Stimulated activated CD8-positive, alpha-beta memory T cell treated with anti-CD3 and anti-CD28 coated beads, Interleukin-4, amount 100 ng/mL, for 1 hour (primary cell): ENCODE data around the gene HBG1.

Source experiments
- DNase-seq, 2 donors: peaks; one replicate each; pipeline ENCODE4 v3.0.0-alpha.2; 2020; ENCODE audit warnings: low read depth in 2 of 2, low spot score in 1 of 2

Gene HBG1

GRCh38 chr11:5247472-5248192 lies 2.0 kb downstream of the HBG1 start:
- DNase-seq, result no peak

GRCh38 chr11:5246772-5247471 lies 2.7 kb downstream of the HBG1 start:
- DNase-seq, result no peak

DNA sequence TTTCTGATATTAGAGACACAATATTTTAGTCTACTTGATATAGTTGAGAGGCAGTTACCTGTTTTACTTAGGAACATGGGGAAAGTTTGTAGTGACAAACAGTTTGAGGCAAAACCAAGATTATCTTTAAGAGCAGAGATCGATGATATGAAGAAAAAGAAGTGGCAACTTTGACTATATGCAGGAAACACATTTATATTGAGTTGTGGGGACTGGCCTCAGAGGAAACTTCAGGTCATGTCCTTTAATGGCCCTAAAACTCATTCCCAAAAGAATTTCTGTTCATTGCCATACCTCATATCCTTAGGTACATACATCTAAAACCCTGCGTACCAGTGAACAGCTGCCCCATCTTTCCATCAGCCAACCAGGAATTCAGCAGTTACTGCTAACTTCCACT lies 4.5 kb downstream of the HBG1 start:
- no peak for DNase-seq

DNA sequence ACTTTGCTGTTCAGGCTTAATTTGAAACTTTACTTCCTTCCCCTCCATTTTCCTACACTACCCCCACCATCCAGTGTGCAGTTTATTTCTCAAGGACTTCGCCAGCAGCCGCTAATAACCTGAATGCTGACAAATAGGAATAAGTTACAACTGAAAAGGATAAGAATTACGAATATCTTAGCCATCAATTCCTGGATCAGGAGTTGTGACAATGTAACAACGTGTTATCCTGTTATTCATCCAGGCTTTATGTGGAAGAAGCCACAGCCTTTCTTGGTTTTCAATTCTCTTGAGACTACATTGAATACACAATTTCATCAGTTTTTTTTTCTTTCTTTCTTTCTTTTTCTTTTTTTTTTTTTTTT lies 5.9 kb downstream of the HBG1 start:
- DNase-seq, result no peak

GRCh38 chr11:5242933-5243815 lies 6.5 kb downstream of the HBG1 start:
- DNase-seq, result no peak

DNA sequence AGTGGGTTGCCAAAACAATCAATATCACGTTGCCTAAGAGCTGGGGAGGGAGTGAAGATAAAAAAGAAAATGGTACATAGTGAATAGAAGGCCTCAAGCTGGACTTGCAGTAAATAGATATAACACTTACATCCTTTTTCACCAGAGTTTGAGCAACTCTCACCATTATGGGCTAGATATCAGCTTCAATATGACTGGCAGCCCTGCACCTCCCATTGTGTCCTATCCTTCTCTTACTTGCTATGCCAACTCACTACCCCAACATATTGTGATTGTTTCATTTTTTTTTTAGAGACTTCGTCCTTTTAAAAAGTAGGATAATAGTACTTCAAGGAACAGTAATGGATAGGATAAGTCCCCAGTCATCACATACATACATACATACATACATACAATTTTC lies 7.4 kb downstream of the HBG1 start:
- DNase-seq, result no peak

GRCh38 chr11:5241458-5241857 lies 8.2 kb downstream of the HBG1 start:
- no peak for DNase-seq

GRCh38 chr11:5240458-5240857 lies 9.2 kb downstream of the HBG1 start:
- DNase-seq, result no peak

DNA sequence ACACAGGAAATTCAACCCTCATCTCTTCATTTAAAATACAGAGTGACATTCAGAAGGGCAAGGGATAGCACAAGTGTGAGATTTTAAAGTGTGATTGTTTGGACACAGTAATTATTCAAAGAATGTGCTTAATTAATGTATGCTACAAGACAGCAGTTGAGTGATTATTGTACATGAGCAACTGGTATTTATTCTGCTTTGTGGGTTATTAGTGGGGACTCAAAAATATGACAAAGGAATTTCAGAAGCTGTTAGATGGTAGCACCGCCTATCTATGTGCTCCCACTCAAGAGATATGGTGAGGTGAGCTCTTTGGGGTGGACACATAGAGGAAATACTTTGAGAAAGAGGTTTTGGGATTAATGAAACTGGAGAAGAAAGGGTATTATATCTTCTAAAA lies 9.6 kb downstream of the HBG1 start:
- DNase-seq, result no peak

GRCh38 chr11:5239046-5239445 lies 10.6 kb downstream of the HBG1 start:
- DNase-seq, result no peak

DNA sequence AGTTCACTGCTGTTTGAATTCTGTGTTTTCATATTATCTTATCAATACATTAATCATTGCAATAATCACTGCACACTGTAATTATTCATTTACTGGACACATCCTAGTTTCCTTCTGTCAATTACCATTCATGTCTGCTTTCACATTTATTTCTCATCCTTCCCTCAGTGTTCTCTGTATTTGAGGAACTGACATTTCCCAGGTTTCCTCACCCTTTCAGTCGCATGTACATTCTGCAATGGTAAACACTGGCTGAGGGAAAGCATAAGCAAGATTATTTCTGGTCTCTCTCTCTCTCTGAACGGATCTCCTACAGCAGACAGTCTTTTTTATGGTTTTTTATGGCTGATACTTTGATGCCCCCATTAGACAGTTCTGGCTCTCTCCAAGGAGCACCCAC lies 11.2 kb downstream of the HBG1 start:
- DNase-seq, result no peak

GRCh38 chr11:5237420-5237819 lies 12.2 kb downstream of the HBG1 start:
- no peak for DNase-seq

- no peak for DNase-seq
Observed at GRCh38 chr11:5235364-5236095, 14.1 kb downstream of the HBG1 start.

- no peak for DNase-seq
Observed at GRCh38 chr11:5234381-5234834, 15.2 kb downstream of the HBG1 start, which contains the start of gene HBD. Gene HBD (minus strand): TSS chr11:5234483. CDS start chr11:5234433, 50 bp downstream.

- no peak for DNase-seq
Observed at GRCh38 chr11:5233307-5233706, 16.4 kb downstream of the HBG1 start.

GRCh38 chr11:5232821-5233220 lies 16.8 kb downstream of the HBG1 start:
- DNase-seq, result no peak

DNA sequence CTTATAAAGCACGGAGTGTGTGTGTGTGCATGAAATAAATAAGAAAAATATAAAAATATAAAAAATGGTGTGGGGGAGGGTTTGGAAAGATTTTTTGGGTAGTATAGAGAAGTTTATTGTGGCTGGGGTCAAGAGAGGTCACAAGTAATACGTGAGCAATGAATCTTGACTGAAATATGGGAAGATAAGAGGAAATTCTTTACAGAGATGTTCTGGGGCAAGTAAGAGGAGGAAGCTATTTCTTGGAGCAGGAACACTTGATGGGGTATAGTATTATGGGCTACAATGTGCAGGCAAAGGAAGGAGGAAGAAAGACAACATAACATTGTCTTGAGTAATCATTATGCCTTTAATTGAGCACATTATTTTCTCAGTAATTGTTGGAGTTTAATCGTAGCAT lies 17.5 kb downstream of the HBG1 start:
- DNase-seq, result no peak

- no peak for DNase-seq
Observed at GRCh38 chr11:5231111-5231510, 18.5 kb downstream of the HBG1 start.

DNA sequence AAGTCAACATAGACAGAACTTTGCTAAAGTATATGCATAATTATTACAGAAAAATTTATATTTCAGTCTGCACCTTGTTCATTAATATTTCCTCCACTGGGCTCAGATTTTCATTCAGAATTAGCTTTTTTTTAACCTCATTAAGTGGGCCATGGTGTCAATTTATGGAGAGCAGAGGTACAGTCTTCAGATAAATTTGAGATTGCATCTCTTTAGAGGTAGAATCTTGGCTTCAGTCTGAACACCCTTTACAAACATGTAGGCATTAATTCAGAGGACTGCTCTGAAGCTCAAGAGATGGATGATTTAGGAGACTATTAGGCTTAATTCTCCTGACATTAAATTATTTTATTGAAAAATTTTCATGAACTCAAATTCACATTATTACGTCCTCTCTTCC lies 19.4 kb downstream of the HBG1 start:
- DNase-seq, result no peak

GRCh38 chr11:5229796-5230195 lies 19.9 kb downstream of the HBG1 start:
- no peak for DNase-seq

DNA sequence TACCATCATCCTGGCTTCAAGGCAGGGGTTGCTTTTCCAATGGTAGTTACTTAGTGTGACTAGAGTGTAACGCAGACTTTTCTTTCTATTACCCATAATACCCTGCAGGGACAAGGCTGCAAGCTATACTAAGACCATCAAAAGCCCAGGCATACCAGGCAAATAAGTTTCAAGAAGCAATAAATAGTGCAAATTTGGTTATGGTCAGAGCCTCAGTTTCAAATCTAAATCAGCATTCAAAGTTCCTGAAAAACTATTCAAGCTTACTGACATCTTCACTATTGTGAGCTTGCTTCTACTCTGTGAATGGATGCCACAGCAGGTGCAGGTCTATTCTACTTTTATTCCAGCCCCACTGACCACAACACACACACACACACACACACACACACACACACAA lies 20.3 kb downstream of the HBG1 start:
- DNase-seq, result no peak
